DMS79 (cell line): ENCODE measurements around the gene HELZ.
"Not testable (repeated sequence)": the region's sequence is repeated elsewhere in the genome, so short reads cannot be mapped to it uniquely, and the experiment has no call there.

Experiments
- DNase-seq: peaks from one replicate; lab custom pipeline; 2025; lab: John Stamatoyannopoulos, UW

HELZ gene

DNA sequence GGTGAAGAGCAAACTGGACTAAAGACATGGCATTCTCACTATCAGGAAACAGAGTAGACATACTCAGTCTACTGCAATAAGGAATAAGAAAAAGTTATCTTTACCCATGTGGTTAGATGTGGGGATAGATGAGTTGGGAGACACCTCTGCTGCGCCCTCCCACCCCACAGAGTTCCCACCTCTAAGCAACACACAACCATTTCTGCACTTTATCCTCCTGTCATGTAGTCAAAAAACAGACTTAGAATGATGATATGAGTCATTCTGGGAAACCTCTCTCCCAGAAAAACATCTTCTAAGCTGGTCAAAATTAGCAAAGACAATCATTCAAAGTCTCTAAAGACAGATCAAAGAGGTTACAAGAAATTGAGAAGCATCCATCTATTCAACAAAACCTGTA, 105.7 kb downstream of the HELZ start:
- no peak for DNase-seq

DNA sequence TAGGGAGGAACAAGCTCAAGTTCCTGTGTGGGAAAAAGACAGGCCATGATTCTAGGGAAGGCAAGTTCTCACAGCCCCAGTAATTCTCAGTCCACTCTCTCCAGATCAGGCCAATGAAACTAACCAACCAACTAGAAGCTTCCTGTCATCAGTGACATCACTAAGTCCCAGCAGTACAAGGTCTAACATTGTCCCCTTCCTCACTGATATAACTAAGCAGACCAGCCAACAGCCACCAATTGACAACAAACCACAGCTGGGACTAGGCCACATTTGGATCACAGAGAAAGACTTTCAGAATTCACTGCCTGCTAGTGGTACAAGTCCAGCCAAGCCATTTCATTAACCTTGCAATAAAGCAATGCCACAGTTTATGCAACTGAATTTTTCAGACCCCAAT, 106.6 kb downstream of the HELZ start:
- no peak for DNase-seq

DNA sequence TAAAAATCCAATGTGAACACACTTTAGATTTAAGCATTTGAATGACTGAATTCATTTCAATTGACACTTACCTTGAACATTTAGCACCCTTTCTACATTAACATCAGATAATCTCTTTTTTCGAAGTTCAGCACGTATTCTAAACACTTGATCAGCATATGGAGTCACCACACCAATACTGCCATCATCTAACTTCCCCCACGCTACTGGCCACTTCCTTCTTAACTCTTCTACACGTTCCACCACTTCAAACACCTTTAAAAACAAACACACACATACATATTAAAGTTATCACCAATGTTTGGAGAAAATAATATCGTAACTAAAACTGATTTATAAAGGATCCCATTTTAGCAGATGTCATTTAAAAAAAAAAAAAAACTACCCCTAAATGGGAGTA, 107.1 kb downstream of the HELZ start:
- DNase-seq, result no peak

DNA sequence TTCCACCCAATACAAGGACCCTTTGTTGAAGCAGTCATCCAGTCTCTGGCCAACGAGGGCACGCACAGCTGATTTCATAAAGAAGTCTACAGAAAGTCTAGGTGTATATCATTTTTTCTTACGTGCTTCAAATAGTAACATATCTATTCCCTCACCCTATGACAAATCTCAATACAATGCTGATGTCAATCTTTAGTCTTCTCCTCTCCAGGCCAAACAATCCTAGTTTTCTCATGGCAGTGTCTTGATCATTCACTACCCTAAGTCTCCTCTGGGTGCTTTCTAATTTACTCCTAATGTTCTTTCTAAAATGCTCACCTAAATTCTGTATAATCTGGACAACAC, 108.0 kb downstream of the HELZ start:
- no peak for DNase-seq

DNA sequence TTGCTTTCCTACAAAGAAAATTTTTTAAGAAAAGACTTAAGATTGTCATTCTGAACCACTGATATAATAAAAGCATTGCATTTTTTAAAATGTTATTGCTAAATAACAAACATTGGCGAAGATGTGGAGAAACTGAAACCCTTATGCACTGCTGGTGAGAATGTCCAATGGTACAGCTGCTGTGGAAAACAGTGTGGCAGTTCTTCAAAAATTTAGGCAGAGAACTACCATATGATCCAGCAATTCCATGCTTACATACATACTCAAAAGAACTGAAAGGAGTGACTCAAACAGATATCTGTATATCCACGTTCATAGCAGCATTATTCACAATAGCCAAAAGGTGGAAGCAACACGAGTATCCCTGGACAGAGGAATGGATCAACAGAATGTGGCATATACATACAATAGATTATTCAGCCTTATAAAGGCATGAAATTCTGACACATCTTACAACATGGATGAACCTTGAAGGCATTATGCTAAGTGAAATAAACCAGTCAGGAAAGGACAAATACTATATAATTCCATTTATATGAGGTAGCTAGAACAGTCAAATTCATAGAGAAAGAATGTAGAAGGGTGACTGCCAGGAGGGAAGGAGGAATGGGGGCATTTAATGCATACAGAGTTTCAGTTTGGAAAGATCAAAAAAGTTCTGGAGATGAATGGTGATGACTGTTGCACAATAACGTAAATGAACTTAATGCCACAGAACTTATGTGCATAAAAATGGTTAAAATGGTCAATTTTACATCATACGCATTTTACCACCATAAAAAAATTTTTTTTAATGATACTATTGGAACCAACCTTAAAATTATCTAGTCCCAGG, 108.6 kb downstream of the HELZ start:
- no peak for DNase-seq

DNA sequence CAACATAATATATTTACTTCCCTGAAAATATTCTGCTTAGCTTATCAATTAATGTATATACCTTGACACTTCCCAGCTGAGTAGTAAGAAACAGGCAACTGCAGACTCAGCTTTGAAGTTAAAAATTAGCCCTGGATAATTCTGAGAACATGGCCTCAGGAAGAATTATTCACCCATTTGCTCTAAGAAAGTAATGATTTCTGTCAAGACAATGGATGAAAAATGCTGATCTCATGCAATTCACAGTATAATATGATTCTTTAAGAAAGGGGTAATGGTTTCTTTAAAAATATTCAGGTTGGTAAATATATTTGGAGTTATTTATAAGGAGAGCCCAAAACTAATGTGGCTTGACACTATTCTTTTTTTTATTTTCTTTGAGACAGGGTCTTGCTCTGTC, 111.8 kb downstream of the HELZ start:
- no peak for DNase-seq

DNA sequence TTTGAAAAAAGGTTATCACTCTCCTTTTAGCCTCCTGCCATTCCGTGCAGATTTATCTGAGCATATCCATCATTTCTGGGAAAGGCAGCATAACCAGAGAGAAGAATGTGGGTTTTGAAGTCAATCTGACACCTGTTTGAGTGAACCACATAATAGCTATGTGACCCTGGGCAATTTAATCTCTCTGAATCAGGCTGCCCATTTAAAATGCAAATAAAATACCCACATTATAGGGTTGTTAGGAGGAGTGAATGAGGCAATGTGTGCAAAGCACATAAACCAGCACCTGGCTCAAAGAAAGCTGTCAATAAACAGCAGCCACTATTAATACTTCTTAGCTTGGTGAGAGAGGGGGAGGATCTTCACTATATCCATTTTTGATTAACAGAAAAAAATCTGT, 112.6 kb downstream of the HELZ start:
- DNase-seq, result no peak

DNA sequence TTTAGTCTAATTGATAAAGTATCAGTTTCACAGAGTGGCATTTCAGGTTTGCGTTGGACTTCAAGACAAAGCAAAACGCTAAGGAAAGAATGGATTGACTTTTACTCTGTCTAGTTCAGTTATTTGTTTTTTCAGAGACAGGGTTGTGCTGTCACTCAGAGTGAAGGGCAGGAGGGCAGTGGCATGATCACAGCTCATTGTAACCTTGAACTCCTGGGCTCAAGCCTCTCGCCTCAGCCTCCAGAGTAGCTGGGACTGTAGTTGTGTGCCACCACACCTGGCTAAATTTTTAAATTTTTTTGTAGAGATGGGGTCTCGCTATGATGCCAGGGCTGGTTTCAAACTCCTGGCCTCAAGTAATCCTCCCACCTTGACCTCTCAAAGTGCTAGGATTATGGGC, 114.2 kb downstream of the HELZ start:
- DNase-seq, result no peak

DNA sequence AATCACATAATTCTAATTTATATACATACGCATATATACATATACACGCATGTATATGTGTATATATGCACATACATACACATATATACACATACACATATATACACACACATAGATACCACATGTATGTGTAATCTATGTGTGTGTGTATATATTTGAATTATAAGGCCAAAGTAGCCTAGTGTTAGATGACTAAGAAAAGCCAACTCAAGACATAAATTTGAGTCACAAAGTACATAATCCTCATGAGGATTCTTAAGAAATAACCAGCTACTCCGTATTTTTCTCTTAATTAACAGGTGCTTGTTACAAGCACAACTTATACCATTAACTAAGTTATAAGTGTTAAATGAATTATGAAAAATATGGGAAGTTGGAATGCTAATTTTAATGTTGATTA, 115.7 kb downstream of the HELZ start:
- DNase-seq, result no peak

DNA sequence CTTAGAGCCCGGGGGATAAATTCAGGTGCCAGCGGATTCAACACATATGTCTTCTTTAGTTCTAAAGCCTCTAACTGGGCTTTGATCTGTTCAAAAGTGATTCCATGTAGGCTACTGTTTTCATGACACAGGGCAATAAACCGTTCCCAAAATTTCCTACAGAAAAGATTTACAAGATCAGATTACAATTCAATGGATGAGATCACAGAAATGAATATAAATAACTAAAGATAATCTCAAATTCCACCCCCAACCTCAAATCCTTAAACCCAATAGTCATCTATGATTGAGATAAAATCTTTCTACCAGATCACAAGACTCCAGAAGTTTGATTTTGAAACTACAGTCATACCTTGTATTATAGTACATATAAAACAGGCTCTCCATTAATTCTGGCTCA, 116.3 kb downstream of the HELZ start:
- DNase-seq, result no peak

DNA sequence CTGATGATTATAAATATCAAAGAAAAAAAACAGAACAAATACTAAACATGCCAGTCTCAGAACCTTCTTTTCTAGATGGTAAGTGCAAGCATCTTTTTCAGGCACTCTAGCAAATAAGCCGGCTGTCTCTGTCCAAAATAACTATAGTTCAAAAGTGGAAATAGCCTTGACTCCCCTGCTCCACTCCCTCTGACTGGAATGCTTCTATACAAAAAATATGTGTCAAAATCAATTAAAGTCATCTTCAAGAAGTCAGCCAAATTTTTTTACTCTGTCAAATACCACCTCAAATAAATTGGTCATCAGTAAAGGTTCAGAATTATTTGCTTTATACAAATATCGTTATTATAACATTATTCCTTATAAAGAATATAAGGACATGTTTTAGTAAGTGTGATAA, 117.1 kb downstream of the HELZ start:
- DNase-seq, result no peak

DNA sequence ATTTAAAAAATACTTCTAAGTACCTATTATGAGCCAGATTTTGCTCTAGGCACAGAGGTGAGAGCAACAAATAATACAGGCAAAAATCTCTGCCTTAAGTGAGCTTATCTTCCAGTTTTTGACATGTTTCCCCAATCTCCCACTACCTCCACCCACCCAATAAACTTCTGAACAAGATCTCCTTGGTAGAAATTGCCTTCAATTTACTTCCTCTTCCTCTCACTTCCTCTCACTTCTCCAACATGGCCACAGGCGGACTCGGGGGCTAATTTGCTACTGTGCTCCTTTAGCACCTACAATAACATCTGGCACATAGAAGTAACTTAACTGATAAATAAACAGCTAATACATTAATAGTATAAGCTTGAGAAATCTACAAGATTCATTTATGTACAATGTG, 118.0 kb downstream of the HELZ start:
- no peak for DNase-seq

DNA sequence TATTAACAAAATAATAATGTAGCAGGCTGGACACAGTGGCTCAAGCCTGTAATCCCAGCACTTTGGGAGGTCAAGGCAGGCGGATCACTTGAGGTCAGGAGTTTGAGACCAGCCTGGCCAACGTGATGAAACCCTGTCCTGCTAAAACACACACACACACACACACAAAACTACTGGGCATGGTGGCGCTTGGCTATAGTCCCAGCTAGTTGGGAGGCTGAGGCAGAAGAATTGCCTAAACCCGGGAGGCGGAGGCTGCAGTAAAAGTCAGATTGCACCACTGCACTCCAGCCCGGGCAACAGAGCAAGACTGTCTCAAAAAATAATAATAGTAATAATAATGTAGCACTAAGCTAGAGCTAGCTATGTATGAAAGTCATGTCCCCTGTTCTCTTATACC, 118.5 kb downstream of the HELZ start:
- DNase-seq, result not testable (repeated sequence)

DNA sequence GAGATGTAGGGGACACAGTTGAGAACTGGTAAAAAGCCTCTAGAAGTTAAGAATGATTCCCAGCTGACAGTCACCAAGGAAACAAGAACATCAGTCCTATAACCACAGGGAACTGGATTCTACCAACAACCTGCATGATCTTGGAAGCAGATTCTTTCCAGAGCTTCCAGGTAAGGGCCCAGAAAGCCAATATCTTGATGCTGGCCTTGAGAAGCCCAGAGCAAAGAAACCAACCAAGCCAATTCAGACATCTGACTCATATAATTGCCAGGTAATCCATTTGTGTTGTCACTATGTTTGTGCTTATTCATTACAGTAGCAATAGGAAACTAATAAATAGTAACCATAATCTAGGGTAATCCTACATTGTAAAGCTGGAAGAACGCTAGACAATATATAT, 119.1 kb downstream of the HELZ start:
- DNase-seq, result no peak

DNA sequence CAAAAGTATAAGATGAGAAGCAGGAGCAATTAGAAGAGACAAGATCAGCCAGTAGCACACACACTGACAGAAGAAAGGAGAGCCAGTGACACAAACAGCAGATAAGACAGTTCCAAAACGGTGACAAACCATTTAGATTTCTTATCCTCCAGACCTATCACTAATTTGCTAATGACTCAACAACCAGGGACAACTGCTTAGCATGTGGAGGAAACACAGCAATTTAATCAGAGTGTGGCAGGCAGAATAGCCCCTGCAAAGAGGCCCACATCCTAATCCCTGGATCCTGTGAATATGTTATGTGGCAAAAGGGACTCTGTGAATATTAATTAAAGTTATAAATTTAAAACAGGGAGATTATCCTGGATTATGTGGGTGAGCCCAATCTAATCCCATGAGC, 119.6 kb downstream of the HELZ start:
- DNase-seq, result no peak

DNA sequence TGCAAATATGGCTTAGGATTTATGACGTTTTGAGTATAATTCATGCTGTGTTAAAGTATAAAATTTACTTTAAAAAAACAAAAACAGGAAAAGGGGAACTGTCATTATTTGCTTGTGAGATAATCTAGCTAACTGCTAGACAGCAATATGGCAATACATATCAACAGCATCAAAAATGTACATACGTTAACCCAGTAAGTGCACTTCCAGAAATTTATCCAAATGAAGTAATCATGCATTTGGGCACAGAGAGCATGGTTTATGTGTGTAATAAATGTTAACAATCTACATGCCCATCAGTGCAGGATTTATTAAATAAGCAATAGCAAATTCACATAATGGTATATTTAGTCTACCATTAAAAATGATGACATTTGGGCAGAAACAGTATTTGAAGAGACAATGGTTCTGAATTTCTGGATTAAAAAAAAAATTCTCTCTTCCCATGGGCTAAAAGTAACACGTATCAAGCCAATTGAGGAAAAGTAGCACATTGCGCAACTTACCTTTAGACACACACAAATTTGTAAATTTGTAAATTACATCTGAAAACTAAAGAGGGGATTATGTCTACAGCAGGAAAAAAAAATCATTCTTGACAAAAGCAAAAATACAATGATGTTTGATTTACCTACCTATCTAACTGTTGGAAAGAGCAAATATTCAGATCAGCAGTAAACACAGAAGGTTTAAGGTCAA, 120.4 kb downstream of the HELZ start:
- DNase-seq, result no peak

DNA sequence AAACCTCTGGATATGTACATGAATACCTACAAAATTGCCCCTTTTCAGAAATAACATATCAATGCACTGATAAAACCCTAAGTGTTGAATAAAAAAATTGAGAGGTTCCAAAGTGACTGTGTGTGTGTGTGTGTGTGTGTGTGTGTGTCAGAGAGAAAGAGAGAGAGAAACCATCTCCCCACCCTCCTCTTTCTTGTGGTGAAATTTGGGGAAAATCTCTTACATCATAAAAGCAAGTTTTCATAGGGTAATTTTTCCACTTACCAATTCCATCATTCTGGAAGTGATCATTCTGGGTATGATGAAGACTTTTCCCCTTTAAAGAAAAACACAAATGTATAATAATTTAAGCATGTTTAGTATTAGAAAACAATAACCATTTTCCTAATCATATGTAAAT, 121.3 kb downstream of the HELZ start:
- DNase-seq, result no peak

DNA sequence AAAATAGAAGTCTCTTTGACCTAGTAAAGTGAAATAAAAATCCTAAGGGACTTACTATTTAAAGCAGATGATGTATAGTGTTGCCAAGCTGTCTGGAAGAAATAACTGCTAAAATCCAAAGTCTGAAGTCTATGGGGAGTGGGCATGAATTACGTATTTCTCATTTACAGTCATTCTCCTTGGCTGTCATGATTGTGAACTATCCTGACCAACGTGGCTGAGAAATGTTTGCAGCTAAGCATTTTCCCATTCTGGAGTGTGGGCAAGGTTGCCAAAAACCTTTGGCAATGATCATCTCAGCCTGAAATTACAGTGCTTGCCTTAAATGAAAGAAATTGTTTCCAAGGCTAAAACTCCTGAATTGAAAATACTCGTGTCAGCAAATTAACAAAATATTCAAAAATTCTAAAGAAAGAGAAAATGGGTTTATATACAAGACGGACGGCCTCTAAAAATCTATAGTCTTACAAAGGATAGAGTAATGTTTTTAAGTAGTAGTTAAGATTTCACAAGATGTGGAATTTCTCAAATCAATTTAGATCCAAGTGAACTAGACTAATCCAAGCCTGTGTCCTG, 123.6 kb downstream of the HELZ start:
- DNase-seq, result no peak

DNA sequence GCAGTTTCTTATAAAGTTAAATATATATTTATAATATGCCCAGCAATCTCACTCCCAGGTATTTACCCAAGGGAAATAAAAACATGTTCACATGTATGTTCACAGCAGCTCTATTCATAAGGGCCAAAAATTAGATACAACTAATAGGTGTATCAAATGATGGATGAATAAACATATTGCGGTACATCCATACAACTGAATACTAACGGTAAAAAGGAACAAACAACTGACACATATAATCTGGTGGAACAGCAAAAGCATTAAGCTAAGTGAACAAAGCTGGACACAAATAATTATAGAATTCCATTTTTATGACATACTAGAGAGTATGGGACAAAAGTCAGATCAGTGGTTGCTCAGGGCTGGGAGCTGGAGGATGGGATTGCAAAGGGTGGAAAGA, 125.9 kb downstream of the HELZ start:
- DNase-seq, result no peak

DNA sequence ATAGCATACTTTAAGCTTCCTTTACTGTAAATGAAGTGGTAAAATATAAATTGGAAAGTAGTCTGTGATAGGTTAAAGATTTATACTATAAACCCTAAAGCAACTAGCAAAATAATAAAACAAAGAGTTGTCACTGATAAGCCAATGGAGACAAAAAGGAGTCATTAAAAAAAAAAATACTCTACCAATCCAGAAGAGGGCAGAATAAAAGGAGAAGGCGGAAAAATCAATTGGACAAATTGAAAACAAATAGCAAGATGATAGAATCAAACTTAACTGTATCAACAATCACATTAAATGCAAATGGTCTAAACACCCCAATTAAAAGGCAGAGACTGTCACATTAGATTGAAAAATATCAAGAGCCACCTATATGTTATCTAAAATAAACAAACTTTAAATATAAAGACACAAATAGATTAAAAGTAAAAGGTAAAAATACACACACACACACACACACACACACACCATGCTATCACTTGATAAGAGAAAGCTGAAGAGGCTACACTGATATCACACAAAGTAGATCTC, 128.9 kb downstream of the HELZ start:
- no peak for DNase-seq

DNA sequence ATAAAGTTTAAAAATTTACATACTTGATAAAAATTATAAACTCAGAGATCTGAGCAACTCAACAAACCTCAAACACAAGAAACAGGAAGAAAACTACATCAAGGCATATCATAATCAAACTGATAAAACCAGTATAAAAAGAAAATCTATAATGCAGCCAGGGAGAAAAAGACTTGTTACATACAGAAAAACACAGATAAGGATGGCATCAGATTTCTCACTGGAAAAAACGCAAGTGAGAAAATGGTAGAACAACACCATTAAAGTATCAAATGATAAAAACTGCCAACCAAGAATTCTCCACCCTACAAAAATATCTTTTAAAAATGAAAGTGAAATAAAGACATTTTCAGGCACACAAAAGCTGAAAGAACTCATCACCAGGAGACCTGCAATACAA, 129.6 kb downstream of the HELZ start:
- no peak for DNase-seq

DNA sequence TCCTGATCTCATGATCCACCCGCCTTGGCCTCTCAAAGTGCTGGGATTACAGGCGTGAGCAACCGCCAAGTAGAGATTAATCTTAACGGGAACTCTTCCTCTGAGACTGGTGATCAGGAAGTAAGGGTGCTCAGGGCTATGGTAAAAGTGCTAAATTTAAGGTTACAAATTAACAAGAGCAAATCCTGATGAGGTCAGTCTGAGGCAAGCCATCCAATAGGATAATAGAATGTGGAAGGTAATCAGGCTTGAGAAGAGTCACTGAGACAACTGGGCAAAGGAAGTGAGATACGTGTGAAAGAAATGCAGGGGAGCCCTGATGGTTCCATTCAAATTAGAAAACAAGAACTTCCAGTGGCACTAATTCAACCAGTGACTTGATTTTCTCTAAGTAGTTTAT, 131.5 kb downstream of the HELZ start:
- DNase-seq, result no peak

DNA sequence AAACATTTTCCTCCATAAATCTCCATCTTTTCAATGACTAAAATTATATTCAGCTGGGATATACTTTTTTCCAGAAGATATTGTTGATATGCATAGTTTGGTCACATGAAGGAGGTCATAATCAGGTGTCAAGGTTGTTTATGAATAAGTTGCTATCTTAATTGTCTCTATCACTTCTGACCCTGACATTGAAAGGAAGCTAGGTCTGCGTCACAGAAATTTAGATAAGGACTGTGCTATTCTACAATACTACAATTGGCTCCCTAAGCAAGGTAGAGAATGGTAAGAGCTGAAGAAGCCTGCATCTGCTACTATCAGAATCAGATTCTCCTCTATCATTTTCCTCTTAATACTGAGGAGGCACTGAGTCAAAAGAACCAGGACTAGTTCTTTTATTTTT, 133.2 kb downstream of the HELZ start:
- DNase-seq, result no peak
